ENCODE results near the gene PINLYP.

DNA sequence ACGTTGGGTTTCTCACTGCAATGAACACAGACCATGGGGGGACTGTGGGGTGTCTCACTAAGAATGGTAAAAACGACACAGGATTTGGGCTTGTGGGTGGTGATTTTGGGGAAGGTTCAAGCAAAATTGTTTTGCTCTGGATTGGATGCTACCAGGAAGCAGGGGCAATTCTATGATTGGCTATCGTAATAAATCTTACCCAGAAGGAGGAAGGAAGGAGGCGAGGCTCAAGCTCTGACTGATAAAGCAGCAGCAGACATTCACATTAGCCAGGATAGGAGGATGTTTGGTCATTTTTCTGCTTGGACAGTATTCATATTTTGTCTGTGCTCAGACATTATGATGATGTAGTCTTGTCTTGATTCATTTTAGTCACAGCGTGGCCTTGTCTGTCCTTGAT, 22.3 kb downstream of the PINLYP start:
- TF ChIP-seq, protein P1, sequence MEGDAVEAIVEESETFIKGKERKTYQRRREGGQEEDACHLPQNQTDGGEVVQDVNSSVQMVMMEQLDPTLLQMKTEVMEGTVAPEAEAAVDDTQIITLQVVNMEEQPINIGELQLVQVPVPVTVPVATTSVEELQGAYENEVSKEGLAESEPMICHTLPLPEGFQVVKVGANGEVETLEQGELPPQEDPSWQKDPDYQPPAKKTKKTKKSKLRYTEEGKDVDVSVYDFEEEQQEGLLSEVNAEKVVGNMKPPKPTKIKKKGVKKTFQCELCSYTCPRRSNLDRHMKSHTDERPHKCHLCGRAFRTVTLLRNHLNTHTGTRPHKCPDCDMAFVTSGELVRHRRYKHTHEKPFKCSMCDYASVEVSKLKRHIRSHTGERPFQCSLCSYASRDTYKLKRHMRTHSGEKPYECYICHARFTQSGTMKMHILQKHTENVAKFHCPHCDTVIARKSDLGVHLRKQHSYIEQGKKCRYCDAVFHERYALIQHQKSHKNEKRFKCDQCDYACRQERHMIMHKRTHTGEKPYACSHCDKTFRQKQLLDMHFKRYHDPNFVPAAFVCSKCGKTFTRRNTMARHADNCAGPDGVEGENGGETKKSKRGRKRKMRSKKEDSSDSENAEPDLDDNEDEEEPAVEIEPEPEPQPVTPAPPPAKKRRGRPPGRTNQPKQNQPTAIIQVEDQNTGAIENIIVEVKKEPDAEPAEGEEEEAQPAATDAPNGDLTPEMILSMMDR (IDR thresholded peaks at IDR 0.05; ENCODE audit: low read depth, low read length), result no peak
- no peak for TF ChIP-seq POLR2A (IDR thresholded peaks at IDR 0.05; ENCODE audit: extremely low read depth, insufficient read length)
